Measurements from ENCODE around the gene ATF7.
A peak's percentile ranks its signal among the peaks of the same experiment; 100 is the strongest.

- TF ChIP-seq POLR2AphosphoS5 (IDR thresholded peaks at IDR 0.05; ENCODE audit: low read depth, low read length): peak; percentile 79
- no peak for TF ChIP-seq PAX5 (IDR thresholded peaks at IDR 0.05; ENCODE audit: insufficient read depth, low read length, severe bottlenecking)
- TF ChIP-seq POLR2A (IDR thresholded peaks at IDR 0.05; ENCODE audit: low read depth, low read length): peak; percentile 48; the same call in 1 of the 2 replicates
- TF ChIP-seq TAF1 (IDR thresholded peaks at IDR 0.05; ENCODE audit: low read depth, low read length): no peak
Observed at GRCh38 chr12:53480491-53481442, 145.4 kb downstream of the ATF7 start.
